NCI-H345 treated with DMSO at 0.1 percent for 48 hours (cell line): ENCODE measurements around the gene RCE1.
"Not testable (repeated sequence)": the region's sequence is repeated elsewhere in the genome, so short reads cannot be mapped to it uniquely, and the experiment has no call there.

Source experiments
- DNase-seq: peaks from one replicate; lab custom pipeline; 2025; ENCODE audit not compliant: unreplicated experiment; lab: John Stamatoyannopoulos, UW

Gene RCE1

DNA sequence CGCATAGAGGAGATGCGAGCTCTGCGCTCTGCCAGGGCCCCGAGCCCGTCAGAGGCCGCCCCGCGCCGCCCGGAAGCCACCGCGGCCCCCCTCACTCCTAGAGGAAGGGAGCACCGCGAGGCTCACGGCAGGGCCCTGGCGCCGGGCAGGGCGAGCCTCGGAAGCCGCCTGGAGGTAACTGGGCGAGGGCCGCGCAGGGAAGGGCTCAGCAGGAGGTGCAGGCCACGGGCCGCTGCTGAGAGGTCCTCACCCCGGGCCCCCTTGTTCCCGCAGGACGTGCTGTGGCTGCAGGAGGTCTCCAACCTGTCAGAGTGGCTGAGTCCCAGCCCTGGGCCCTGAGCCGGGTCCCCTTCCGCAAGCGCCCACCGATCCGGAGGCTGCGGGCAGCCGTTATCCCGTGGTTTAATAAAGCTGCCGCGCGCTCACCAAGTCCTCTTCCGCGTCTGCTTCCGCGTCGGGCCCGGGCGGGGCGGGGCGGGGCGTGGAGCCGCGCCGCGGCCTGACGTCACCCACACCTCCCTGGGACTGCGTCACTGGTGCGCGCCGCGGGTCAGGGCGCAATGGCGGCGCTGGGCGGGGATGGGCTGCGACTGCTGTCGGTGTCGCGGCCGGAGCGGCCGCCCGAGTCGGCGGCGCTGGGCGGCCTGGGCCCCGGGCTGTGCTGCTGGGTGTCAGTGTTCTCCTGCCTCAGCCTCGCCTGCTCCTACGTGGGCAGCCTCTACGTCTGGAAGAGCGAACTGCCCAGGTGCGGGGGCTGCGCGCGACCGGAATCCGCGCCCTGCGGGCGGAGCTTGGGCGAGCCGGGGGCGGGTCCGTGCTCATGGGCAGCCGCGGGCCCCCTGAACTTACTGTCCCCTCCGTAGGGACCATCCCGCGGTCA, at the start of gene RCE1:
Gene RCE1, plus strand, starts transcription at position 546 of the 880 bp plus-strand sequence. Its CDS starts 15 bp downstream, at position 561.
- DNase-seq = peak; percentile 75

GRCh38 chr11:66799815-66800214, 43.4 kb upstream of the RCE1 start:
- DNase-seq = not testable (repeated sequence)

DNA sequence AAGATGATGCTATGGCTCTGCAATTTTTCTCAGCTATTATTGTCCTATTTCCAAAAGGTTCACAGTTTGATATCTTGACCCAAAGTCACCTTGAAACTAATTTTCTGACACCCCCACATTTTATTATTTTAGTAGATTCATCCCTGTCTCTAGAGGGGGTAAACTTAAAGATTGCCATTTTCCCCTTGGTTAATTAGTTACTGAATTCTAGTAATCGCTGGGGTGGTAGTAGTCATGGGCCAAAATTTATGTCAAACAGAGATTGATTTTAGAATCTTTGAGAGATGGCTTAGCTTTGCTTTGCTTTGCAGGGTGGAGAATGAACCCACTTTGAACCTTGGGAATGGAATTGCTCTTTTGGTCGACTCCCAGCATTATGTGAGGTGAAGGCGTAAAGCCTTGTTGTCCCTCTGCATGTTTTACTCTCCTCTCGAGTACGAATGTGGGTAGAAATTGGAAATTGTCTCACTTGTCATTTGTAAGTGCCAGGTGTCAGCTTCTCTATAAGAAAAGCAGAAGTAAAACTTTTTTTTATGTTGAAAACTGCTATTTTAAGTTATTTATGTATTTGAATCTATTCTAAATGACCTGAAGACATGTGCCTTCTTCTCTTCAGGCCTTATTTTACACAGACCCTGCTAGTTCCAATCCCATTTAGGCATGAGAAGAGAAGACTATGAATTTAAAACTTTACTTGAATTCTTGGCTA, 42.4 kb upstream of the RCE1 start:
- no peak for DNase-seq

- DNase-seq = no peak
Observed at GRCh38 chr11:66809592-66809991, 33.6 kb upstream of the RCE1 start.

GRCh38 chr11:66810576-66811185, 32.6 kb upstream of the RCE1 start:
- DNase-seq = no peak

DNA sequence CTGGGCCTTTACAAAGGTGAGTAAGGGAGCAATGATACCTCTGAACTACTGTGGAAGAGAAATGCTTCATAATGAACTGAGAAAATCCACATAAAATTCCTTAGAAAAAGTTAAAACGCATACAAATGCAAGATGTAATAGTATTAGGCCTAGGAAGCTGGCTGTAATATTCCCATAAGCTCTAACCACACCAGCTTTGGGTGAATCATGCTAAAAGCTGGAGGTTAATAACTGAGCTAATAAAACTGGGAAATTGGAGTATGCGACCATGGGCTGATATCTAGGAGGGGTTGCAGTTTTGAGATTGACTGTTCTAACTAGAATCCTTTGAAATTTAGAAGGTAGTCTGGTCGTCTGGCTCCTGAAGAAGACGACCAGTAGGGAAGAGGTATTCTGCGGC, 28.6 kb upstream of the RCE1 start:
- DNase-seq = no peak

DNA sequence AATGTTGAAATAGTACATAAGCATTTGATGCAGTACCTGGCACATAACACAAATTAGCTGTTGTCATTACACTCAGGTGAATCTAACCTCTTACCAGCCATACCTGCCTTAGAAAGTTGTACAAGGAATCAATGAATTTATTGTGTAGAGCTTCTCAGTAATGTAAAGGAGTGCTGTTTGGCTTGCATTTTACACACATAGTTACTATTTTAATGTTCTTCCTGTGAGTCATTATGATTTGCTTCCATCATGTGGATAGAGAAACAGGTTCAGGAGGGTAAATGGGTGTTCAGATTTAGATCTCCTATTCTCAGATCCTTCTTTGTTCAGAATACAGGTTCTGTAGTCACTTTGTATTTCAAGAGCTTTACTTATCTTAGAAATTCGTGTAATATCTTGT, 27.6 kb upstream of the RCE1 start:
- no peak for DNase-seq

GRCh38 chr11:66818231-66818955, 24.8 kb upstream of the RCE1 start:
- no peak for DNase-seq

- no peak for DNase-seq
Observed at GRCh38 chr11:66820381-66820780, 22.9 kb upstream of the RCE1 start.

- DNase-seq = no peak
Observed at GRCh38 chr11:66820901-66821300, 22.3 kb upstream of the RCE1 start.

GRCh38 chr11:66823700-66824099, 19.5 kb upstream of the RCE1 start:
- no peak for DNase-seq

- not testable (repeated sequence) for DNase-seq
Observed at GRCh38 chr11:66824573-66824972, 18.7 kb upstream of the RCE1 start.

DNA sequence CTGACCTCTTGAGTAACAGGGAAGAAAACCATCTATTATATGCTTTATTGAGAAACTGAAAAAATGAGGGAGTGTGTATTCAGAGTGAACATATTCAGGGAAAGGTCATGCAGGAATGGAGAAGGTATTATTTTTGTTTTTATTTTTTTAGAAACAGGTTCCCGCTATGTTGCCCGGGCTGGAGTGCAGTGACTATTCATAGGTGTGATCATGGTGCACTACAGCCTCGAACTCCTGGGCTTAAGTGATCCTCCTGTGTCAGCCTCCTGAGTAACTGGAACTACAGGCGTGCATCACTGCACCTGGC, 8.7 kb upstream of the RCE1 start:
- no peak for DNase-seq

GRCh38 chr11:66834943-66835342, 8.3 kb upstream of the RCE1 start:
- no peak for DNase-seq

GRCh38 chr11:66835768-66836405, 7.4 kb upstream of the RCE1 start:
- no peak for DNase-seq

GRCh38 chr11:66840317-66841091, 2.7 kb upstream of the RCE1 start:
- no peak for DNase-seq

GRCh38 chr11:66841861-66842260, 1.4 kb upstream of the RCE1 start:
- DNase-seq = no peak

DNA sequence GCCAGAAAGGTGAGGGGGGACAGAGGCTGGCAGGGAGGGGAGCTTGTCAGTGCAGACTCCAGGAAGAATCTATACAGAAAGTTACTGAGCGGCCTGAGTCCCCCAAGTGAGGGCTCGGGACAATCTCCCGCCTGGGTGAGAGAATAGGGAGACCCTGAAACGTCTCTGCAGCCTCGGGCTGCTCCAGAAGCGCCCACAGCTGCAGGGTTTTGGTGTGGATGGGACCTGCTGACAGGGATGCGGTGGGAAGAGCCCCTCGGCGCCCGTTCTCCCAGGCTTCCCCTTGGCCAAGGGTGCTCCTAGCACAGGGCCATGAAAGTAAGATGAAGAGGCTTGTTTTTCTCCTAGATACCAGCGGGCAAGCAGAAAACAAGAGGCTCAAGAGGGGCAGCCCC, 743 bp upstream of the RCE1 start:
- DNase-seq = no peak

GRCh38 chr11:66843776-66844495, 695 bp downstream of the RCE1 start:
- no peak for DNase-seq
